ENCODE data around the gene DDA1. TPM values are rescaled to one million over a fixed set of nuclear protein-coding genes. Genes with fewer than 3 reads are reported as not detected.
"Not testable (repeated sequence)": the region's sequence is repeated elsewhere in the genome, so short reads cannot be mapped to it uniquely, and the experiment has no call there.

Gene DDA1
- total RNA-seq, 1 experiment from 2014 or later = 50.3 TPM

DNA sequence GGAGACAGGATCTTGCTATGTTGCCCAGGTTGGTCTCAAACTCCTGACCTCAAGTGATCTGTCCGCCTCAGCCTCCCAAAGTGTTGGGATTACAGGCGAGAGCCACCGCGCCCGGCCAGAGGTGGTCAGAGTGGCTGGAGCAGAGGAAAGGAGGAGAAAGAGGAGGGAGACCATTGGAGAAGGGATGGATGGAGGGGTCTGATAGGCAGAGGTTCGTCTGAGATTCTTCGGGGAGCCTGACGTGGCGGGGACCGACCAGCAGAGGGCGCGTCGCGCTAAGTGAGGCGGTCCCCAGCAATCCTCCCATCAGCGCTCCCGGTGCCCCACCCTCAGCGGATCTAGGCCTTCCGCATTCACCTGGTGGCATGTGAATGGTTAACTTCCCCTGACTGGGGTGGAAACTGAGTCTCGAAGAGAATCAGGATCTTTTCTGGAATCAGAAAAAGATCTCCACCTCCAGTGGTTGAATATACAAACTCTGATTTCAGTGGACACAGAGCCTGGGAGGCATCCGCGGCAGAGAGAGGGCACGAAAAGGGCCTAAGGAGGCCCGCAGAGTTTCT is 36.8 kb downstream of the DDA1 start:
- DNase-seq (ENCODE audit: low read depth) = peak; percentile 59

DNA sequence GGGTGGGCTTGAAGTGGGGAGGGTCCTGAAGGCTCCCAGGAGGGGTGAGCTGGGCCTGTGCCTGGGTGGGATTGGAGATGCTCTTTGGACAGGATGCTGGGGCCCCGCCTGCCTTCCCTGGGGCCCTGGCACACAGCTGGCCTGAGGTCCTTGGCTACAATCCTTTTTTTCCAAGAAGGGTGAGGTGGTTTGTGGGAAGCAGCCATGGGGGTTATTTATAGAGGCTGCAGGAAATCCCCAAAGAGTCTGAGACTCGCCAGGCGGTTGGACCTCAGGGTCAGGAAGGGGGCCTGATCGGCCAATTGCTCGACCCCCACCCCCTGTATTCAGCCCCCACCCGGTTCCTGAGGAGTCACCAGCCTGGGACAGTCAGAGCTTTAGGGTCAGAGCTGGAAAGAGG is 38.0 kb downstream of the DDA1 start:
- peak; percentile 59 for DNase-seq (ENCODE audit: low read depth)

DNA sequence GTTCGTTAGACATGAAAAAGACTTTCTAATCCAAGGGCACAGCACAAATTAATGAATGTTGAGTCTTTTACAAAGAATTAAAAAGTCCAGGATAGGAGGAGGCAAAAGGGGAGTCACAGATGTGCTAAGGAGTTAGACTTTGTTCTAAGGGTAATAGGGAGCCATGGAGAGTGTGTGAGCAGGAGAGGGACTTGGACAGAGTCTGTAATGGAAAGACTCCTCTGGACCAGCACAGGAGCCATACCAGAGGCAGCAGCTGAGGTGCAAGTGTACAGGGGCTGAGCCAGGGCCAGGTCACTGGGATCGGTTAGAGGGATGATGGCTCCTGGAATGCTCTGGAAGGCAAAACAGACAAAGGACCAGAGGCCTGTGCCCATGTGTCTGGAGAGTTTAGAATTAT is 38.5 kb downstream of the DDA1 start:
- no peak for DNase-seq (ENCODE audit: low read depth)

DNA sequence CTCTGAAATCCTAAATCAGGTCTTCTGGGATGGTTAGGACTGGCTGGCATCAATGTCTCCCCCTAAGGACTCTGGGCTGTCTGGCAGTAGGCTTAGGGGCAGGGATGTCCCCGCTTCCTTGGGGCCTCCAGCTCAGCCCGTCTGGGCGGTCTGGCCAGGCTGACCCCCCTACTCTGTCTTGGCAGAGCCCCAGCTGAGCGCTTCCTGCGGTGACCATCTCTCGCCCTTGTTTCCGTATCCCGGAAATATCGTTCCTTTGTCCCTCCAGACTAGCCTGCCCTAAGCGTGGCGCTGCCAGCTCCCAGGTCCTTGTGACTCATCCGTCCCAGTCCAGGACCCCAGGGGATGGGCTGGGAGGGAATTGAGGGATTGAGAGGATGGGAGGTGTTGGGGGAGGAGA is 39.3 kb downstream of the DDA1 start:
- peak; percentile 87 for DNase-seq (ENCODE audit: low read depth)

DNA sequence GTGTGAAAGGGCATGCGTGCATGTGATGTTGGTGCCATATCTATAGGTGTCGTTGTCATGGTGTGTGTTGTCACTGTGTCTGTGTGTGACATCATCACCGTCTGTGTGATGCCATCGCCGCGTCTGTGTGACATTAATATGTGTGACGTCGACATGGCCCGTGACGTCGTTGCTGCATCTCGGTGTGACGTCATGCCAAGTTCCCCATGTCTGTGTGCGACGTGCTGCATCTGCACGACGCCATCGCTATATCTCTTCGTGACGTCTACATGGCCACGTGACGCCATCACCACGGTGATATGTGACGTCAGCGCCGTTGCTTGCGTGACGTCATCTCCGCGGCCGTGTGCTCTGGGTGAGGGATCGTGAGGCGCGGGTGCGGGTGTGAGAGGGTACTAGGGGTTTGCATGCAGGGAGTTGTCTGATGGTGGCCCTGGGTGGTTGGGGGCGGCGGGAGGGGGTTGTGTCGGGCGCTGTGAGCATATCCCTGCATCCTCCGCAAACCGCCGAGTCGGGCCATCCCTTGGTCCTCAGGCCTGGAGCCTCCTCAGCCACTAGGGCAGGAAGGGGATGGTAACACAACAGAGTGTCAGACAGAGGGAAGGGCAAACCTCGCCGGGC is 42.6 kb downstream of the DDA1 start:
- DNase-seq (ENCODE audit: low read depth) = no peak

DNA sequence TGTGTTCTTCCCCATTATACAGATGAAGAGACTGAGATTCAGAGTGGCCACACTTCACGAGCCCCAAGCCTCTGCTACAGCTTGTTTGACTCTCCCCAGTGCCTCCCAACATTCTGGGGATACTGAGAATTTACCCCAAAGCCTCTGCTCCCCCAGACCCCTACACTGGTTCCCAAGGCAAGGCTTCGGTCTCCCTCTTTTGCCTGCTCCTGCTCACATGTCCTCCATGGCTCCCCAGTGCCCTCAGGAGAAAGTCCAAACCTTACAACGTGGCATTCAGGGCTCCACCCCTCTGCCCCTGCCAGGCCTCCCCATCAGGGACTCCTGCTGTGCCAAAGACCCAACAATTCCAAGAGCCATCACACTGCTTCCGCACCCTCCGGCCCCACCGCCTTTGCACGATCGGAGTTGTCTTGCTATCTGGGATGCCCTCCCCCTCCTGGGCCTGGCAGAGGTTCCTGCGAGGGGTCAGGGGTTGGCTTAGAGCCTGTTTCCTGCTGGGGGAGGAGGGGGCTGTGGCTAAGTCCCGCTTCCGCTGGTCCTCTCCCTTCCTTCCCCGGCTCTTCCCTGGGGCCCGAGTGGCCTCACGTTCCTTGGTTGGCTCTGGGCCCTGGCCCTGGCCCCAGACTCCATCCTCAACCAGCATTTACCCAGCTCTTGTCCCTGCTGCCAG is 43.4 kb downstream of the DDA1 start:
- no peak for DNase-seq (ENCODE audit: low read depth)

DNA sequence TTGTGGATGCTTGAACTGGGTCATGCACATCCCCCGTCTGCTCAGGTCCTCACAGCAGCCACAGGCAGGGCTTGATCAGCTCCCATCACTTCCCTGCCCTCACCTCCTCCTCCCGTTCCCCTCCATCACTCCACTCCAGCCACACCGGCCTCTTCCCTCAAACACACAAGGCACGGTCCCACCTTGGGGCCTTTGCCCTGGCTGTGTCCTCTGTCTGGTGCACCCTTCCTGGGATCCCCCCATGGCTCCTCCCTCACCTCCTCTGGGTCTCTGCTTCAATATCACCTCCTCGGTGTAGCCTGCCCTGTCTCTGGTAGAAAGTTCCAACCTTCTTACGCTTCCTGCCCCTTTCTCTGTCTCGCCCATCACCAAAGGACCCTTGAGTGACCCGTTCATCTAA is 44.0 kb downstream of the DDA1 start:
- no peak for DNase-seq (ENCODE audit: low read depth)

DNA sequence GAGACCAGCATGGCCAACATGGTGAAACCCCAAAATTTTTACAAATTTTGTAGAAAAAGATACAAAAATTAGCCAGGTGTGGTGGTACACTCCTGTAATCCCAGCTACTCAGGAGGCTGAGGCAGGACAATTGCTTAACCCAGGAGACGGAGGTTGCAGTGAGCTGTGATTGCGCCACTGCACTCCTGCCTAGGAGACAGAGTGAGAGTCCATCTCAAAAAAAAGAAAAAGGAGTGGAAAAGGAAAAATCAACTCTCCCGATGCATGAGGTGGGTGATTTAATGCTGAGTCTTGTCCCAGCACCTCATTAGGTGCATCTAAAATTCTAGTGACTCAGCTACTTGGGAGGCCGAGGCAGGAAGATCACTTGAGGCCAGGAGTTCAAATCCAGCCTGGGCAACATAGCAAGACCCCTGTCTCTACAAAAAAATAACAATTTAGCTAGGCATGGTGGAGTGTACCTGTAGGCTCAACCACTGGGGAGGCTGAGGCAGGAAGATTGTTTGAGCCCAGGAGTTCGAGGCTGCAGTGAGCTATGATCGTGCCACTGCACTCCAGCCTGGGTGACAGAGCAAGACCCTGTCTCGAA is 47.8 kb downstream of the DDA1 start:
- no peak for DNase-seq (ENCODE audit: low read depth)

DNA sequence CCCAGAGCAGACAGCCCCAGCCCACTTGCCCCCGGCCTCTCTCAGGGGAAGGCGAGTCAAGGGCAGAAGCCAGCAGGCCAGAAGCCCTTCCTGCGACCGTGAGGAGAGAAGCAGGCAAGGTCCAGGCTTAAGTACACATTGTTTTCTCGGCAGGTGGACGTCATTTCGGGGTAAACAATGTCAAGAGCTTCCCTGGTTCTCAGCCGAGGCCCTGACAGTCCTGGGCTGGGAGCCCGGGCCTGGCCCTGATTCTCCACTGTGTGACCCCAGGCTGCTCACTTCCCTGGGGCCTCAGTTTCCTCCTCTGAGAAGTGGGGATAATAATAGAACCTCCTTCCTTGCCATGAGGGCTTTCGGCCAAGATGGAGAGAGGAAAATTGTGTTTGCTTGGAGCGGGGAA is 48.4 kb downstream of the DDA1 start:
- no peak for DNase-seq (ENCODE audit: low read depth)

DNA sequence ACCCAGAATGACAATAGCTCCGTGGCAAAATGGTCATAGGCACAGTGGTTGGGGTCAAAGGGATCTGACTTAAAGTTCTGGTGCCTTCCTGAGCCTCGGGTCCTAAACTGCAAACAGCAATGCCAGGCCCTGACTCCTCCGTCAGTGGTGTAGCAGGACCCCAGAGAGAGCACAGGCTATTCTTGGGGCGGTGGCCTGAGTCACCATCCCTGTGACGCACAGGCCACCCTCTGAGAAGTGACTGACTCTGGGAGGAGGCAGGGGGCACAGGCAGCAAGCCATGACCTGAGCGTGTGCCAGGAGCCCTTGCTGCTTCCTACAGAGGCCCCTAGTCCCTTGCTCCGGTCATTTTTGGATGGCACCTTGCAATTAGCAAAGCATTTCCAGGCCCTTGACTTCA is 49.0 kb downstream of the DDA1 start:
- peak; percentile 60 for DNase-seq (ENCODE audit: low read depth)

DNA sequence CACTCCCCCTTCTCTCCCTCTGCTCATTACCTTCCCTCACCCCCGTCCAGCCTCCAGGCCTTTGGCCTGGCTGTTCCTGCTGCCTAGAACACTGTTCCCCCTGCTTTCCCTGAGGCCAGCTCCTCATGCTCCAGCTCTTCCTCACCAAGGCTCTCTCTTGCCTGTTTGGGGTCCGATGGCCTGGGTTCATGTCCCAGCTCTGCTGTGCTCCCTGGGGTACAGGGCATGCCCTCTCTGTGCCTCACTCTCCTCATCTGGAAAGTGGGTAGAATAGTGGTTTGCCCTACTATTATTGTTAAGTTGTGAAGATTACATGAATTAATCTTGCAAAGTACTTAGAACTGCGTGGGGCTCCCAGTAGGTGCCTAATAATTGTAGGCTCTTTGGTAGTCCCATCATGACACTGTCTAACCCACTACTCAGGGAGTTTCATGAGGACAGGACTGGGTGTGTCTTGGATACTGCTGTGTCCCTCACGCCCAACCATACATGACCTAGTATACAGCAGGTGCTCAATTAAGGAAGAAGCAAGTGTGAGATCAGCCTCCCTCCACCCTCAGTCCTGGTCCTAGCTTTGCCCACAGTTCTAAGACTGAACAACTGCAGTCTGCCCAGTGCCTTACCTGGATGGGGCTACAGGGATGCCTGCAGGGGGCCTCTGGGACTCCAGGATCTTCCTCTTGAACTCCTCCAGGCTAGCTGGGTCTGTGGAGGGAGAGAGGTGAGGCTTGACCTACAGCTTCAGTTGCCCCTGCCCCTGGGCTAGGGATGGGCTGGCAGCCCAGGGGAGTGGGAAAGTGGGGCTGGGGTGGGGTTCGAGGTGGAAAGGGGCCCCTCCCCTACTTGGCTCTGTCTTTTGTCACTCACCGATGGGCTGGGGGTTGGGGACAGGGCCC is 50.8 kb downstream of the DDA1 start:
- DNase-seq (ENCODE audit: low read depth) = no peak

DNA sequence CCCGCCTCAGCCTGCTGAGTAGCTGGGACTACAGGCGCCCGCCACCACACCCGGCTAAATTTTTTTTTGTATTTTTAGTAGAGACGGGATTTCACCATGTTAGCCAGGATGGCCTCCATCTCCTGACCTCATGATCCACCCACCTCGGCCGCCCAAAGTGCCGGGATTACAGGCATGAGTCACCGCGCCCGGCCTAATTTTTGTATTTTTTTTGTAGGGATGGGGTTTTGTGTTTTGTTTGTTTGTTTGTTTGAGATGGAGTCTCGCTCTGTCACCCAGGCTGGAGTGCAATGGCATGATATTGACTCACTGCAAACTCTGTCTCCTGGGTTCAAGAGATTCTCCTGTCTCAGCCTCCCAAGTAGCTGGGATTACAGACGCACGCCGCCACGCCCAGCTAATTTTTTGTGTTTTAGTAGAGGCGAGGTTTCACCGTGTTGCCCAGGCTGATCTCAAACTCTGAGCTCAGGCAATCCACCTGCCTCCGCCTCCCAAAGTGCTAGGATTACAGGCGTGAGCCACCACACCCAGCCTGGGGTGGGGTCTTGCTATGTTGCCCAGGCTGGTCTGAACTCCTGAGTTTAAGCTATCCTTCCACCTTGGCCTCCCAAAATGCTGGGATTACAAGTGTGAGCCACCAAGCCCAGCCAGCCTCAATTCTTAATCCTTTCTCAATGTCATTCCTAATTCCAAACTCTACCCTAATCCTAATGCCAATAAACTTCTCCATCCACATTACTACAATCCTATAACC is 54.7 kb downstream of the DDA1 start:
- not testable (repeated sequence) for DNase-seq (ENCODE audit: low read depth)

DNA sequence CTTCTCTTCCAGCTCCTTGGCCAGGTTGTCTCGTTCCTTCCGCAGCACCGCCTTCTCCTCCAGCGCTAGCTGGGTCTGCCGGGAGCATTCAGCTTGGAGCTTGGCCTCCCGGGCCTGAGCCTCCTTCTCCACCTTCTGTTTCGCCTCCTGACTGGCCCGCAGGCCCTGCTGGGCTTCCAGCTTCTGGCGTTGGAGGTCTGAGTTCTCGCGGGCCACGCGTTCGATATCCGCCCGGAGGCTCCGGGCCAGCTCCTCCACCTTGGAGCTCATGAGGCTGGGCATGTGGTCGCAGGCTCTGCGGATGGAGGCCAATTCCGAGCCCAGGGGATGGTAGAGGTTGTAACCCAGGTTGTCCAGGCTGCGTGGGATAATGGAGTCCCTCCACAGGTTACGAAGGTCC is 56.0 kb downstream of the DDA1 start:
- no peak for DNase-seq (ENCODE audit: low read depth)

DNA sequence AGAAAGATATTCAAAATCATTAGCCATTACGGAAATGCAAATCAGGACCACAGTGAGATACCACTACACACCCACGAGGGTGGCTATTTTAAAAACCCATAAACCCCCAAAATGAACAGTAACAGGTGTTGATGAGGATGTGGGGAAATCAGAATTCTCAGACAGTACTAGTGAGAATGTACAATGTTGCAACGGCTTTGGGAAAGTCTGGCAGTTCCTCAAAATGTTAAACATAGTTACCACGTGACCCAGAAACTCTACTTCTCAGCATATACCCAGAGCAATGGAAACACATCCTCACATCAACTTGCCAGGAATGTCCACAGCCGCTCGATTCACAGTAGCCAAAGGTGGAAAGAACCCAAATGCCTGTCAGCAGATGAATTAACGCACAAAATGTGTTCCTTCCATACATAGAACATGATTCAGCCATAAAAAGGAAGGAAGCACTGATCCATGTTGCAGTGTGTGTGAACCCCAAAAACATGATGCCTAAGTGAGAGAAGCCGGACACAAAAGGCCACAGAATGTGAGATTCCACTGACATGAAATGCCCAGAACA is 60.7 kb downstream of the DDA1 start:
- DNase-seq (ENCODE audit: low read depth) = no peak

Other genes starting within 250 kb of the DDA1 start
- 20.9 and 23.7 TPM in 2 replicates for gene HAUS8, start 234.1 kb upstream of the DDA1 start, total RNA-seq (2014; rRNA removed; shearing (Covaris generic))
- gene MYO9B, start 233.8 kb upstream of the DDA1 start, total RNA-seq (2014; rRNA removed; shearing (Covaris generic)) = 33.0 and 57.0 TPM in 2 replicates
- 17.9 and 18.1 TPM in 2 replicates for gene USE1, start 94.2 kb upstream of the DDA1 start, total RNA-seq (2014; rRNA removed; shearing (Covaris generic))
- gene OCEL1, start 83.3 kb upstream of the DDA1 start, total RNA-seq (2014; rRNA removed; shearing (Covaris generic)) = 7.9 and 9.7 TPM in 2 replicates
- gene NR2F6, start 63.6 kb upstream of the DDA1 start, total RNA-seq (2014; rRNA removed; shearing (Covaris generic)) = 35.5 and 56.4 TPM in 2 replicates
- gene USHBP1, start 44.8 kb upstream of the DDA1 start, total RNA-seq (2014; rRNA removed; shearing (Covaris generic)) = not detected in 2 replicates
- gene BABAM1, start 42.1 kb upstream of the DDA1 start, total RNA-seq (2014; rRNA removed; shearing (Covaris generic)) = 121 and 122 TPM in 2 replicates
- gene ANKLE1, start 27.7 kb upstream of the DDA1 start, total RNA-seq (2014; rRNA removed; shearing (Covaris generic)) = 0.69 and 0.71 TPM in 2 replicates
- 19.1 and 30.2 TPM in 2 replicates for gene ABHD8, start 6.1 kb upstream of the DDA1 start, total RNA-seq (2014; rRNA removed; shearing (Covaris generic))
- gene MRPL34, start 3.7 kb upstream of the DDA1 start, total RNA-seq (2014; rRNA removed; shearing (Covaris generic)) = 73.2 and 83.3 TPM in 2 replicates
- 3.5 and 5.6 TPM in 2 replicates for gene ANO8, start 25.3 kb downstream of the DDA1 start, total RNA-seq (2014; rRNA removed; shearing (Covaris generic))
- 9.6 and 16.8 TPM in 2 replicates for gene GTPBP3, start 28.0 kb downstream of the DDA1 start, total RNA-seq (2014; rRNA removed; shearing (Covaris generic))
- gene PLVAP, start 67.8 kb downstream of the DDA1 start, total RNA-seq (2014; rRNA removed; shearing (Covaris generic)) = 0.05 TPM in 1 of 2 replicates, not detected in the other
- 0.47 TPM in 1 of 2 replicates, not detected in the other for gene CCDC194, start 84.6 kb downstream of the DDA1 start, total RNA-seq (2014; rRNA removed; shearing (Covaris generic))
- 490 and 600 TPM in 2 replicates for gene BST2, start 96.1 kb downstream of the DDA1 start, total RNA-seq (2014; rRNA removed; shearing (Covaris generic))
- 144 and 151 TPM in 2 replicates for gene MVB12A, start 110.5 kb downstream of the DDA1 start, total RNA-seq (2014; rRNA removed; shearing (Covaris generic))
- gene TMEM221, start 139.1 kb downstream of the DDA1 start, total RNA-seq (2014; rRNA removed; shearing (Covaris generic)) = 0.25 TPM in 1 of 2 replicates, not detected in the other
- not detected in 2 replicates for gene NXNL1, start 151.4 kb downstream of the DDA1 start, total RNA-seq (2014; rRNA removed; shearing (Covaris generic))
- gene SLC27A1, start 161.0 kb downstream of the DDA1 start, total RNA-seq (2014; rRNA removed; shearing (Covaris generic)) = 4.8 and 12.2 TPM in 2 replicates
- gene PGLS, start 202.1 kb downstream of the DDA1 start, total RNA-seq (2014; rRNA removed; shearing (Covaris generic)) = 53.3 and 66.8 TPM in 2 replicates
- 104 and 150 TPM in 2 replicates for gene COLGALT1, start 246.1 kb downstream of the DDA1 start, total RNA-seq (2014; rRNA removed; shearing (Covaris generic))

Data from M059J (cell line).